ENCODE measurements around the gene PYGO1.
"Not testable (repeated sequence)": the region's sequence is repeated elsewhere in the genome, so short reads cannot be mapped to it uniquely, and the experiment has no call there.

Gene PYGO1

GRCh38 chr15:55499151-55499550, 89.0 kb downstream of the PYGO1 start:
- no peak for DNase-seq

GRCh38 chr15:55498109-55498938, 89.8 kb downstream of the PYGO1 start:
- DNase-seq: peak; percentile 81

- no peak for DNase-seq
Observed at GRCh38 chr15:55496716-55497115, 91.4 kb downstream of the PYGO1 start.

- DNase-seq: no peak
Observed at GRCh38 chr15:55494931-55495330, 93.2 kb downstream of the PYGO1 start.

GRCh38 chr15:55488952-55489600, 99.1 kb downstream of the PYGO1 start:
- DNase-seq: not testable (repeated sequence)
